ENCODE results near the gene FMOD. TPM values are rescaled to one million over a fixed set of nuclear protein-coding genes. Genes with fewer than 3 reads are reported as not detected.

The FMOD gene
- total and polyA plus RNA-seq, 2 experiments from 2014 or later, result 2.3 to 7.6 TPM

DNA sequence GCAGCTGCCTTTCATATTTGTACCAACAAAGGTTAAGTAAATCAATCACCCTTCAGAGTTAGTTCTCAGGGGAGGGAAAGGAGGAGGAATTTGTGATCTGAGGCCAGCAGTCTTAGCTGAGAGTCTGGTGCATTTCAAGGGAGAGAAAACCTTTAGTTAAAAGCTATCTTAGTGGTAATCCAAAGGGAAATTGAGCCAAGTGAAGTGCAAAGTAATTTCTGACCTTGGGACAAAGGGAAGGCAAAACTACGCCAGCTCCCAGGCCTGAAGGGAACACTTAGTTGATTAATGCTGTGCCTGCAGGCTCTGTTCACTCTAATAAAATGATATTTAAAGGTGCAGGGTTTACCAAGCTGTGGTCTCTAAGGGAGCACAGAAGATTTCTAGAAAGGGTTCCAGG lies 23.1 kb upstream of the FMOD start:
- TF ChIP-seq, protein P1, sequence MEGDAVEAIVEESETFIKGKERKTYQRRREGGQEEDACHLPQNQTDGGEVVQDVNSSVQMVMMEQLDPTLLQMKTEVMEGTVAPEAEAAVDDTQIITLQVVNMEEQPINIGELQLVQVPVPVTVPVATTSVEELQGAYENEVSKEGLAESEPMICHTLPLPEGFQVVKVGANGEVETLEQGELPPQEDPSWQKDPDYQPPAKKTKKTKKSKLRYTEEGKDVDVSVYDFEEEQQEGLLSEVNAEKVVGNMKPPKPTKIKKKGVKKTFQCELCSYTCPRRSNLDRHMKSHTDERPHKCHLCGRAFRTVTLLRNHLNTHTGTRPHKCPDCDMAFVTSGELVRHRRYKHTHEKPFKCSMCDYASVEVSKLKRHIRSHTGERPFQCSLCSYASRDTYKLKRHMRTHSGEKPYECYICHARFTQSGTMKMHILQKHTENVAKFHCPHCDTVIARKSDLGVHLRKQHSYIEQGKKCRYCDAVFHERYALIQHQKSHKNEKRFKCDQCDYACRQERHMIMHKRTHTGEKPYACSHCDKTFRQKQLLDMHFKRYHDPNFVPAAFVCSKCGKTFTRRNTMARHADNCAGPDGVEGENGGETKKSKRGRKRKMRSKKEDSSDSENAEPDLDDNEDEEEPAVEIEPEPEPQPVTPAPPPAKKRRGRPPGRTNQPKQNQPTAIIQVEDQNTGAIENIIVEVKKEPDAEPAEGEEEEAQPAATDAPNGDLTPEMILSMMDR (IDR thresholded peaks at IDR 0.05; ENCODE audit: low read depth, low read length), result no peak

DNA sequence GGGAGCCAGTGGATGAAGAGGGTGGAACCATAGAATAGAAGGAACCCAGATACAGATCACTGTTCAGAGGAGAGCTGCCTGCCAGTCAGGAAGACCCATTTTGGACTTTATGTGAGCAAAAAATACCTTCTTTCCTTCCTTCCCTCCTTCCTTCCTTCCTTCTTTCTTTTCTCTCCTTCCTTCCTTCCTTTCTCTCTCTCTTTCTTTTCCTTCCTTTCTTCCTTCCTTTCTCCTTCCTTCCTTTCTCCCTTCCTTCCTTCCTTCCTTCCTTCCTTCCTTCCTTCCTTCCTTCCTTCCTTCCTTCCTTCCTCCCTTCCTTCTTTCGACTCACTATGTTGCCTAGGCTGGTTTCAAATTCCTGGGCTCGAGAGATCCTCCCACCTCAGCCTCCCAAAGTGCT lies 22.1 kb upstream of the FMOD start:
- Histone ChIP-seq H3K27me3 (no peaks in the 10 kb centered on the region), H3K27ac (no peak overlapping the region), H3K4me1 (ENCODE audit: low read depth) (peaks cover 12% of the 10 kb centered on the region), H3K9me3 (ENCODE audit: low read depth) (no peaks in the 10 kb centered on the region), H3K36me3 (no peaks in the 10 kb centered on the region), H3K4me3 (no peak overlapping the region)
- TF ChIP-seq, protein P1 (IDR thresholded peaks at IDR 0.05; ENCODE audit: low read depth, low read length), result no peak
- DNase-seq (ENCODE audit: low read depth in 1 of 2, low spot score in 1 of 2), result no peak

More for the DNA sequence above, 23.1 kb upstream of the FMOD start:
- no peaks in the 10 kb centered on the region for H3K9me3 ChIP-seq (ENCODE audit: low read depth)
- H3K27me3 ChIP-seq, result no peaks in the 10 kb centered on the region
- DNase-seq (ENCODE audit: low read depth in 1 of 2, low spot score in 1 of 2), result no peak
- H3K27ac ChIP-seq, result no peak overlapping the region
- no peaks in the 10 kb centered on the region for H3K36me3 ChIP-seq
- H3K4me1 ChIP-seq (ENCODE audit: low read depth), result peaks cover 16% of the 10 kb centered on the region
- H3K4me3 ChIP-seq, result no peak overlapping the region

DNA sequence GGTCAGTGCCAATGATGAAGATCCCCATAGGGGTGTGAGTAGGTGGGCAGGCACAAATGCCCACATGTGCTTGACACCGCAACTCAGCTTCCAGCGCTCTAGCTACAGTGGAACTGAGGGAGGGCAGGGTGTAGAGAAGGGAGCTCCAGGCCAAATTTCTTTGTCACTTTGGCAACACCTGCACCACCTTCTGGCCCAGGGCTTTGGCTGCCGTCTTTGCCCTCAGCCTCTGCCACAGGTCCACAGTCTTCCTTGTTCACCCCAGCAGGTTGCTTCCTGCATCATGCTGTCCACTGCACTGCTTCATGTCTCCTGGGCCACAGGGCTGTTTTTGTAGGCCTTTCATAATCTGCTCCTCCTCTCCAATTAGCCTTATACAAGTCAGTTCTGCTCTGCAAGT lies 20.4 kb upstream of the FMOD start:
- Histone ChIP-seq H3K27ac (no peak overlapping the region), H3K4me3 (no peak overlapping the region), H3K27me3 (no peaks in the 10 kb centered on the region), H3K4me1 (ENCODE audit: low read depth) (peaks cover 12% of the 10 kb centered on the region), H3K9me3 (ENCODE audit: low read depth) (no peaks in the 10 kb centered on the region), H3K36me3 (no peaks in the 10 kb centered on the region)
- TF ChIP-seq, protein P1 (IDR thresholded peaks at IDR 0.05; ENCODE audit: low read depth, low read length), result no peak
- no peak for DNase-seq (ENCODE audit: low read depth in 1 of 2, low spot score in 1 of 2)

DNA sequence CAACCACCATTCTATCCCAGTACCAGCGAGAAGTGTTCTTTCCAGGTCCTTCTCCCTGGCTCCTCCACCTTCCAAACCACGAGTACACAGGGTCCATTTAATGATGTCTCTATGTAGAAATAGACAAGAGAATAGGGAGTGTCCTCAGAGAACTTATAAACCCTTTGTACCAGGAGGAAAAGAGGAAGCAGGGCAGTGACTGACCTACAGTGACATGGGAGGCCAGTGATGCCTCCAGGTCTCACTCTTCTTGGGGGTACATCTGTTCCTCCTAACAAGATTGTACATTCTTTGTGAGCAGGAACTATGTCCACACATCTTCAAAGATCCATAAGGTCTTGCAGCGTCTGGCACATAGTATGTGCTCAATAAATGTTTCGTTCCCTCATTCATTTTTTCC lies 18.7 kb upstream of the FMOD start:
- H3K9me3 ChIP-seq (ENCODE audit: low read depth), result no peaks in the 10 kb centered on the region
- H3K36me3 ChIP-seq, result no peaks in the 10 kb centered on the region
- no peak overlapping the region for H3K27ac ChIP-seq
- no peak overlapping the region for H3K4me3 ChIP-seq
- H3K27me3 ChIP-seq, result no peaks in the 10 kb centered on the region
- H3K4me1 ChIP-seq (ENCODE audit: low read depth), result peaks cover 15% of the 10 kb centered on the region
- TF ChIP-seq, protein P1 (IDR thresholded peaks at IDR 0.05; ENCODE audit: low read depth, low read length), result no peak
- DNase-seq (ENCODE audit: low read depth in 1 of 2, low spot score in 1 of 2), result no peak

DNA sequence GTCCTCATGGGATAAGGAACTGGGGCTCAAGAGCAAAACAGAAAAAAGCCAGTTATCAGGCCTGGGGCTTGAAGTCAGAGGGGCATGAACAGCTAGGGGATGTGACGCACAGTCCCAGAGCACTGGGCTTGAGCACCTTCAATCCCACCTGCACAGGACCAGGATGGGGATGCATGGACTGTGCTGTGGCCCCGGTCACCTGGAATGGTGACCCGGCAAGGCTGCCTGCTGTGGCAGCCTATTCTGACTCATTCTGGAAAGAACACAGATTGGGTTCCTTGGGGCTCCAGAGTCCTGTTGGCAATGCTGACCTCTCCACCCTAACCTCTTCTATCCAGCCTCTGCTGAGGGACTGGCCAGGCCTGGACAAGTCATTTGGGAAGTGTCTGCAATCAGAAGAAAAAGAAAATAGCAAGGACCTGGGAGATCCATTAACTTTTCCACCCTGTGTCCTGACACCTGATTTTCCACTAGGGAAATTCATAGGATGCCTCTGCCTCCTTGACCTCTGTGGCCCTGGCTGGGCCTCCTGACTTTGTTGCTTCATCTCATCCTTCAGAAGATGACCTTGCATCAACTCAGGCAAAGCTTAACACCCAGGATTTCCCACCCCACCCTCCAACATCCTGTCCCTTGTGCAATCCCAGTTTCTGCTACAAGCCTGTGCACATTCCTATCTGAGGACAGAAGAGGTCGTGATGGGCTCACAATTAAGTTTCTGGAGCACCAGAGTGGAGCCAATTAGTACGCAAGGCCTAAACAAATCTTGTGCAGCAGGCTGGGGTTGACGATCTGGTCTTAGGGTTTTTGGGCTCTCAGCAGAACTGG lies 17.9 kb upstream of the FMOD start:
- H3K9me3 ChIP-seq (ENCODE audit: low read depth), result no peaks in the 10 kb centered on the region
- no peak overlapping the region for H3K4me3 ChIP-seq
- no peaks in the 10 kb centered on the region for H3K27me3 ChIP-seq
- H3K27ac ChIP-seq, result no peak overlapping the region
- TF ChIP-seq, protein P1 (IDR thresholded peaks at IDR 0.05; ENCODE audit: low read depth, low read length), result peak; percentile 64
- H3K4me1 ChIP-seq (ENCODE audit: low read depth), result peaks cover 14% of the 10 kb centered on the region
- peak in 1 of 2 donors; percentile 95 for DNase-seq (ENCODE audit: low read depth in 1 of 2, low spot score in 1 of 2)
- no peaks in the 10 kb centered on the region for H3K36me3 ChIP-seq

Data from cardiac muscle cell (in vitro differentiated cells and primary cell).